Loucy (cell line): ENCODE measurements around the gene RABL6.

Experiments used
- H2AFZ ChIP-seq: fragments of 200-600 bp; sonication (generic); 2 replicates; pipeline ENCODE4 v1.6.0; 2016; ENCODE audit warnings: antibody characterized with exemption, mild to moderate bottlenecking, low read length, moderate library complexity
- H3F3A ChIP-seq: fragments of 200-600 bp; 2 replicates; pipeline ENCODE4 v1.6.0; 2016; ENCODE audit warnings: antibody characterized with exemption, low read depth, mild to moderate bottlenecking
- H3K27me3 ChIP-seq: fragments of 200-600 bp; sonication (generic); 2 replicates; pipeline ENCODE4 v1.6.1; 2014; ENCODE audit warnings: low read length, mild to moderate bottlenecking; ENCODE audit not compliant: insufficient read depth, poor library complexity, severe bottlenecking
- H3K36me3 ChIP-seq: fragments of 200-600 bp; sonication (generic); 2 replicates; pipeline ENCODE4 v1.6.1; 2016; ENCODE audit warnings: low read length; ENCODE audit not compliant: insufficient read depth
- H3K4me1 ChIP-seq: fragments of 200-600 bp; sonication (generic); 2 replicates; pipeline ENCODE4 v1.5.1; 2014; ENCODE audit warnings: low read length, mild to moderate bottlenecking; ENCODE audit not compliant: insufficient read depth, poor library complexity, severe bottlenecking
- H3K4me2 ChIP-seq: fragments of 200-600 bp; sonication (generic); 2 replicates; pipeline ENCODE4 v1.6.0; 2014; ENCODE audit warnings: antibody characterized with exemption, low read length, low read depth, mild to moderate bottlenecking; ENCODE audit not compliant: poor library complexity, severe bottlenecking
- H3K4me3 ChIP-seq: fragments of 200-600 bp; sonication (generic); 2 replicates; pipeline ENCODE4 v1.5.1; 2014; ENCODE audit warnings: low read length, mild to moderate bottlenecking, mixed read lengths; ENCODE audit not compliant: poor library complexity, severe bottlenecking
- H3K79me2 ChIP-seq: fragments of 200-600 bp; sonication (generic); 2 replicates; pipeline ENCODE4 v1.6.1; 2014; ENCODE audit warnings: low read length; ENCODE audit not compliant: insufficient read depth
- H3K9ac ChIP-seq: fragments of 200-600 bp; sonication (generic); 2 replicates; pipeline ENCODE4 v1.6.0; 2014; ENCODE audit warnings: mild to moderate bottlenecking, low read depth, low read length, moderate library complexity; ENCODE audit not compliant: poor library complexity, severe bottlenecking
- H3K9me2 ChIP-seq: fragments of 200-600 bp; sonication (generic); replicated peaks from 2 replicates; pipeline ENCODE4 v1.6.1; 2016; ENCODE audit warnings: low read depth, low read length, mixed read lengths
- H3K9me3 ChIP-seq: fragments of 200-600 bp; sonication (generic); 2 replicates; pipeline ENCODE4 v1.6.1; 2014; ENCODE audit warnings: mild to moderate bottlenecking, antibody characterized with exemption, low read length, low read depth; ENCODE audit not compliant: insufficient read depth
- H4K20me1 ChIP-seq: fragments of 200-600 bp; sonication (generic); 2 replicates; pipeline ENCODE4 v1.6.0; 2014; ENCODE audit warnings: antibody characterized with exemption, low read length, mild to moderate bottlenecking; ENCODE audit not compliant: insufficient read depth, poor library complexity, severe bottlenecking
- EZH2phosphoT487 ChIP-seq: fragments of 200-600 bp; IDR thresholded peaks from 2 replicates; pipeline ENCODE4 v1.6.1; 2018; ENCODE audit warnings: antibody characterized with exemption, mild to moderate bottlenecking, moderate library complexity, borderline replicate concordance
- TF ChIP-seq, protein P1 (sequence below): fragments of 200-600 bp; sonication (generic); conservative IDR thresholded peaks from 2 replicates; pipeline ENCODE4 v1.5.1; 2014; ENCODE audit warnings: mild to moderate bottlenecking, antibody characterized with exemption, low read length

RABL6 gene

DNA sequence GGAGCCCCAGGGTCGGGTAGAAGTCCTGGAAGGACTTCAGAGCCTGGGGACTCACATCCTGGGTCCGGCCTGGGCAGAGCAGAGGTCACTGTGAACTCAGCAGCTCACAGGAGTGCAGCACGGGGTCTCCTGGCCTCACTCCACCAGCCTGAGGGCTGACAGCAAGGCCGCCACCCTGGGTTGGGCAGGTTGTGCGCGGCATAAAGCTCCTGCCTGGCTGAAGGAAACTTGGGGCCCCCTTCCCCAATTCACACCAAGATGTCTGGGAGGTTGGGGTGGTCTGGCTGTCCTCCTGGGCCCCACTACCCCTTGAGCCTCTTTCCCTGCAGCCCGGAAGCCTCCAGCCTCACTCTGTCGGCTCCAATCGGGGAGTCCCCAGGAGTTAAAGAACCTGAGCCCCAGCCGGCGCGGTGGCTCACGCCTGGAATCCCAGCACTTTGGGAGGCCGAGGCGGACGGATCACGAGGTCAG is 45.5 kb upstream of the RABL6 start:
- Histone ChIP-seq H3K79me2 (no peaks in the 10 kb centered on the region), H3F3A (no peaks in the 10 kb centered on the region), H3K4me2 (no peak overlapping the region), H2AFZ (no peak overlapping the region), H3K9ac (no peak overlapping the region), H3K4me1 (no peaks in the 10 kb centered on the region), H3K9me2 (no peaks in the 10 kb centered on the region), H3K9me3 (no peaks in the 10 kb centered on the region), H4K20me1 (no peaks in the 10 kb centered on the region), H3K36me3 (no peaks in the 10 kb centered on the region), H3K4me3 (no peak overlapping the region), H3K27me3 (no peaks in the 10 kb centered on the region)
- TF ChIP-seq, protein P1, sequence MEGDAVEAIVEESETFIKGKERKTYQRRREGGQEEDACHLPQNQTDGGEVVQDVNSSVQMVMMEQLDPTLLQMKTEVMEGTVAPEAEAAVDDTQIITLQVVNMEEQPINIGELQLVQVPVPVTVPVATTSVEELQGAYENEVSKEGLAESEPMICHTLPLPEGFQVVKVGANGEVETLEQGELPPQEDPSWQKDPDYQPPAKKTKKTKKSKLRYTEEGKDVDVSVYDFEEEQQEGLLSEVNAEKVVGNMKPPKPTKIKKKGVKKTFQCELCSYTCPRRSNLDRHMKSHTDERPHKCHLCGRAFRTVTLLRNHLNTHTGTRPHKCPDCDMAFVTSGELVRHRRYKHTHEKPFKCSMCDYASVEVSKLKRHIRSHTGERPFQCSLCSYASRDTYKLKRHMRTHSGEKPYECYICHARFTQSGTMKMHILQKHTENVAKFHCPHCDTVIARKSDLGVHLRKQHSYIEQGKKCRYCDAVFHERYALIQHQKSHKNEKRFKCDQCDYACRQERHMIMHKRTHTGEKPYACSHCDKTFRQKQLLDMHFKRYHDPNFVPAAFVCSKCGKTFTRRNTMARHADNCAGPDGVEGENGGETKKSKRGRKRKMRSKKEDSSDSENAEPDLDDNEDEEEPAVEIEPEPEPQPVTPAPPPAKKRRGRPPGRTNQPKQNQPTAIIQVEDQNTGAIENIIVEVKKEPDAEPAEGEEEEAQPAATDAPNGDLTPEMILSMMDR: no peak
- no peak for TF ChIP-seq EZH2phosphoT487

DNA sequence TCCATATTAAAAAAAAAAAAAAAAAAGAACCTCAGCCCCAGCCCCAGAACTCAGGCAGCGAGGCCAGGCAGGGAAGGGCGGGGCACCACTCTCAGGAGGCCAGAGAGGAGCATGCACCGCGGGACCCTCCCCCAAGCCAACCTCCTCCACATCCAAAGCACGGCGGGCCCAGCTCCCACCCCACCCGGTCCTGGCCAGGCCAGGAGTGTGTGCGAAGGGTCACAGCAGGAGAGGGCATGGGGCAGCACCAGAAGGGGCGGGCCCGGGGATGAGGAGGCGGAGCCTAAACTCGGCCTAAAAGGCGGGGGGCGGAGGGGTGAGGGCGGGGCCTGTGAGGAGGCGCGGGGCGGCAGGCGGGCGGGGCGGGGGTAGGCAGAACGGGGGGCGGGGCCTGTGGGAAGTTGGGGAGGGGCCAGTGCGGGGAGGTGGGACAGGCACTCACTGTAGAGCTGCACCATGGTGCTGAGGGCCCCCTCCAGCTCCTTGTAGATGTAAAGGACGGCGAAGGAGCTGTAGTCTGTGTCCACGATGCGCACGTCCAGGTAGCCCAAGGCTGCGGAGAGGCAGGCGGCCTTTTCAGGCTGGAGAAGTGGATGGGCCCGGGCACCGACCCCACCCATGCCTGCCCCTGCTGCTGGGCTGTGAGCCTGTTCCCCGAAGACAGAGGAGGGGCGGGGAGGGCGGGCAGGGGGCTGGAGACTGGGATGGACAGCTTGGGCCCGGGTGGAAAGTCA is 44.7 kb upstream of the RABL6 start:
- H3K79me2 ChIP-seq: no peaks in the 10 kb centered on the region
- H3K4me1 ChIP-seq: no peaks in the 10 kb centered on the region
- TF ChIP-seq, protein P1: no peak
- no peak for TF ChIP-seq EZH2phosphoT487
- no peaks in the 10 kb centered on the region for H4K20me1 ChIP-seq
- H3K27me3 ChIP-seq: no peaks in the 10 kb centered on the region
- no peaks in the 10 kb centered on the region for H3F3A ChIP-seq
- H3K9ac ChIP-seq: no peak overlapping the region
- H3K4me2 ChIP-seq: no peak overlapping the region
- H3K36me3 ChIP-seq: no peaks in the 10 kb centered on the region
- H2AFZ ChIP-seq: no peak overlapping the region
- H3K9me2 ChIP-seq: no peaks in the 10 kb centered on the region
- H3K4me3 ChIP-seq: no peak overlapping the region
- no peaks in the 10 kb centered on the region for H3K9me3 ChIP-seq

DNA sequence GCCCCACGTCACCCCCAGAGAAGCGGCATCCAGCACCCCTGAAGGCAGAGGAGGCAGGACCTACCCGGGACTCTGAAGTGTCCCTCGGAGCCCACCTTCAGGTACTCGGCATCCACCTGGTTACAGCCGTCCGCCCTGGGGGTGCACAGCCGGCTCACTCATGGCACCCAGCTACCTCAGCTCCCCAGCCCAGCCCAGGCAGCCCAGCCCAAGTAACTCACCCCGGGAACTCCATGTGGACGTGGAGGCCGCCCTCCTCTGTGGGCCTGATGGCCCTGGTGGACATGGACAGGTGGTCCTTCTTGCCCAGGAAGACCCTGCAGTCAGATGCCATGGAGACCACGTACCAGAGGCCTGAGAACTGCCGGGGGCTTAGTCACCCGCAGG is 44.1 kb upstream of the RABL6 start:
- H3K27me3 ChIP-seq: no peaks in the 10 kb centered on the region
- no peaks in the 10 kb centered on the region for H3K9me2 ChIP-seq
- H3K9me3 ChIP-seq: no peaks in the 10 kb centered on the region
- no peak overlapping the region for H3K4me2 ChIP-seq
- no peaks in the 10 kb centered on the region for H3K4me1 ChIP-seq
- no peak overlapping the region for H3K4me3 ChIP-seq
- TF ChIP-seq, protein P1: no peak
- no peak for TF ChIP-seq EZH2phosphoT487
- H3F3A ChIP-seq: no peaks in the 10 kb centered on the region
- H4K20me1 ChIP-seq: no peaks in the 10 kb centered on the region
- H3K36me3 ChIP-seq: no peaks in the 10 kb centered on the region
- no peak overlapping the region for H3K9ac ChIP-seq
- no peaks in the 10 kb centered on the region for H3K79me2 ChIP-seq
- H2AFZ ChIP-seq: no peak overlapping the region
